IPS-15b (cell line): ENCODE measurements around the gene SPRR1A.

ENCODE experiments used
- H3K27me3 ChIP-seq: one replicate; pipeline ENCODE4 v1.6.1; 2013; ENCODE audit warnings: low read length; ENCODE audit not compliant: control insufficient read depth, insufficient read depth
- H3K36me3 ChIP-seq: one replicate; pipeline ENCODE4 v1.6.1; 2013; ENCODE audit warnings: low read length; ENCODE audit not compliant: control insufficient read depth, insufficient read depth
- H3K4me1 ChIP-seq: one replicate; pipeline ENCODE4 v1.6.1; 2013; ENCODE audit warnings: mild to moderate bottlenecking, low read length; ENCODE audit not compliant: control insufficient read depth, insufficient read depth
- H3K4me3 ChIP-seq: one replicate; pipeline ENCODE4 v1.5.1; 2013; ENCODE audit warnings: low read depth, low read length
- H3K9ac ChIP-seq: one replicate; pipeline ENCODE4 v1.6.1; 2013; ENCODE audit warnings: low read depth, mild to moderate bottlenecking, low read length
- H3K9me3 ChIP-seq: one replicate; pipeline ENCODE4 v1.6.1; 2013; ENCODE audit warnings: mild to moderate bottlenecking, low read length; ENCODE audit not compliant: control insufficient read depth, insufficient read depth

SPRR1A gene

DNA sequence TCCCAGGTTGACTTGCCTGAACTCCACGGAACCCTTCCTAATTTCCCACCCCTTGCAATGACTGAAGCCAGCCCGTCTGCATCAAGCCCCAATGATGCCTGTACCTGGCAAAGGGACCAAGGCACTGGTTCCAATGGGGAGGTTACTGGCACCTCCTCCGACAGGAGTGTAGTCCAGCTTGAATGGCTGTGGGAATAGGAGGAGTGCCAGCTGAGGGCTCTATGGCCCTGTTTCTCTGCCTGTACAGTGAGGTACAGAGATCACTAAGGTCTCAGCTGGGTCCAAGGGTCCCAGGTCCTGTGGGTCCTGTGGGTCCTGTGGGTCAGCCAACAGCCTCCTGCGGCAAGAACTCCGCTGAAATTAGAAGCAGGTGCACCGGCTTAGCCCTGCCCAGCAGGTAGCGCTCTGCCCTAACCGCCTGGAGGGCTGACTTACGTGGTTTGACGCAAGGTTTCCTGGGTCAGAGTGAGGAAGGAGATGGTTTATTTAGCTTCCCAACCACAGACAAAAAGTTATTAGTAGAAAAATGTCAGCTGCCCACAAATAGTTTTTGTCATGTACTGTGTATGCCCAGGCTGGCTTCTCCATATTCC, 23.3 kb upstream of the SPRR1A start:
- Histone ChIP-seq H3K4me1 (no peaks in the 10 kb centered on the region), H3K9me3 (no peaks in the 10 kb centered on the region), H3K27me3 (no peaks in the 10 kb centered on the region), H3K36me3 (no peaks in the 10 kb centered on the region), H3K4me3 (no peak overlapping the region), H3K9ac (no peak overlapping the region)

DNA sequence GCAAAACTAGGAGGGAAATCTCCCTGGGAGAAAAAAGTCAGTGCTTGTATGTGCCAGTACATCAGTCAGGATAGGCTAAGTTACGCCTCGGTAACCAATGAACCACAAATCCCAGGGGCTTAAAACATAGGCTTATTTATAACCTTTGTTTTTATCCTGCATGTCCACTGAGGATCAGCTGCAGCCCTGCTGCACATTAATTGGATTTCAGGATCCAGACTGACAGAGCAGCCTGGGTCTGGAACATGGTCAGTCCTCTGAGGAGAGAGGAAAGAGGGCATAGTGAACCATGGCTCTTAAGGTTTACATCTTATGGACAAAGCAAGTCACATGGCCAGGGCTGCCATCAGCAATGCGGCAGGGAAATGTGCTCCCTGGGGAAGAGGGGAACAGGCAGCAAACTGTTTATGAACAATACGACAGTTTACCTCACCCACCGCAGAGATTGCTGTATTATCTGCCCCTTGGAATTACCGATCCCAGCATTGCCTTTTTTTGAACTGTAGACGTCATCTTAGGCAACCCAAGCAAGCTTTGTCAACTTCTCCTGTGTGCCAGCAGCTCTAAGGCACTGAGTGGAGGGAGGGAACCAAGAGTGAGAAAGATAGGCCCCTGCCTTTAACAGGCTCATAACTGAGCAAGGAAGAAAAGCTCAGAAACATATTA, 22.5 kb upstream of the SPRR1A start:
- no peak overlapping the region for H3K4me3 ChIP-seq
- H3K27me3 ChIP-seq: no peaks in the 10 kb centered on the region
- no peaks in the 10 kb centered on the region for H3K9me3 ChIP-seq
- H3K4me1 ChIP-seq: no peaks in the 10 kb centered on the region
- no peaks in the 10 kb centered on the region for H3K36me3 ChIP-seq
- H3K9ac ChIP-seq: no peak overlapping the region

DNA sequence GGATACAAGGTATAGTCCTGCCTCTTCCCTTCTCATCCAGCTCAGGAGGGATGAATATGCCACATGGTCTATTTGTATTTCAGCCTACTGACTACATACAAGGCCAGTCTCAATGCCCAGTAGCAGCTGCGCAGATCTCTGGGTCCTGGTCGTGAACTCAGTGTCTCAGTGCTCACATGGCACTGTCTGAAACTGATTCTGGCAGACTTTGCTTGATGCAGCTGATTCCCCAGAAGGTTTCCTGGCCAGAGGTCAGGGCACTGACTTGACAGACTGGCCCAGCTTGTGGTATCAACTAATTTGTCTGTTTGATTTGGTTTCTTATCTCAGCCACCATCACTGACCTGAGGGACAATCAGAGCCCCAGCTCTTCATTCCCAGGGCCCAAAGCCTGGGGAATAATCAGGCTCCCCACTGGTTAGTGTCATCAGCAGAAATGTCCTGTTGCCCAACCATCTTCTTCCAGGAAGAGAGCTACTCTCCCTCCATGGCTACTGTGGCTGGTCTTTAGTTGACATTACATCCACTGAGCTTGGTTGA, 20.9 kb upstream of the SPRR1A start:
- Histone ChIP-seq H3K27me3 (no peaks in the 10 kb centered on the region), H3K4me3 (no peak overlapping the region), H3K9ac (no peak overlapping the region), H3K9me3 (no peaks in the 10 kb centered on the region), H3K36me3 (no peaks in the 10 kb centered on the region), H3K4me1 (no peaks in the 10 kb centered on the region)

DNA sequence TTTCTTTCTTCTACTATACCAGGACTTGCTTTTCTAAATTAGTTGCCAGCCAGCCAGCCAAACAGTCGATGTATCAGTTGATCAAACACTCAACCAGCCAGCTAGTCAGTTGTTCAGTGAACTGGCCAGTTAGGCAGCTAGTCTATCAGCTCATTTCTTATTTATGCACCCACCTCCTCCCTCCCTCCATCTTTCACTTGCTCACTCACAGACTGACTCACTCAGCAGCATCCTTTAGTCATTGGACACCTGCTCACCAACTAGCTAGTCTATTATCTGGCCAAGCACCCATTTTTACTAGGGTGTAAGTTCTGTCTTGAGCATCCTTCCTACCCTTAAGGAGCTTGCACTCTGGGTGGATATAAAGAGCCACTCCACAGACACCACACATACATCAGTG, 19.3 kb upstream of the SPRR1A start:
- H3K36me3 ChIP-seq: no peaks in the 10 kb centered on the region
- H3K4me1 ChIP-seq: no peaks in the 10 kb centered on the region
- no peaks in the 10 kb centered on the region for H3K9me3 ChIP-seq
- H3K27me3 ChIP-seq: no peaks in the 10 kb centered on the region
- H3K4me3 ChIP-seq: no peak overlapping the region
- H3K9ac ChIP-seq: no peak overlapping the region

DNA sequence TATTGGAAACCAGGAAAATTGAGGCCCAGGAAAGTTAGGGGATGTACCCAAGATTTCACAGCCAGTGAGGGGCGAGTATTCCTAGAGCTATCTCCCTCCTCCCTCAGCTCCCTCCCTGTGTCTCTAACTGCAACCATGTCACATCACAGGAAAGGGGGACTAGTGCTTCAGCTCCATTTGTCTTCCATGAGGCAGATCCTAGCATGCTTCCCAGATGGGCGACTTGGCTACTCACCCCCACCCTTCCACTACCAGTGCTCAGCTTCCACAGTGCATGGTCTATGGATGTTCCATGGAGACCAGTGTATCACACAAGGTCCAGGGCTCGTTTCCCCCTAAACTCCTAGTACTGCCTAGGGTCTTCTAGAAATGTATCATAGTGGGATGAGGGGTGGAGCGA, 18.0 kb upstream of the SPRR1A start:
- no peaks in the 10 kb centered on the region for H3K4me1 ChIP-seq
- H3K4me3 ChIP-seq: no peak overlapping the region
- H3K36me3 ChIP-seq: no peaks in the 10 kb centered on the region
- no peaks in the 10 kb centered on the region for H3K9me3 ChIP-seq
- no peaks in the 10 kb centered on the region for H3K27me3 ChIP-seq
- no peak overlapping the region for H3K9ac ChIP-seq

DNA sequence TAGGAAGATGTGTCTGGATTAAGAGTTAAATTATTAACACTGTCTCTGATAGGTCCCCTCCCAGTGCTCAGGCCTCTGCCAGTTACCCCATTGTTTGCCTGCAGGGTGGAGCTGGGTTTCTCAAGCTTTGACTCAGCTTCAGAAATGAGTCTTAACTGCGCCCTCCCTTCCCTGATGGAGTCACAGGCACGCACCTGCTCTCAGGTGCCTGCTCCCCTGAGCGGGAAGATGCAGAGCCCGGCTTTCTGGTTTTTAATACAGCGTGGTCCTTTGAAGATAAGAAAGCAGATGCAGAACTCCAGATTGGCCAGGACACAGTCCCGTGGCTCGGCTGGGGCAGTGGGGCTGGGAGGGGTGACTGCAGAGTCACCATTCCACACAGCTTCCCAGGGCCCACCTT, 16.7 kb upstream of the SPRR1A start:
- Histone ChIP-seq H3K27me3 (no peaks in the 10 kb centered on the region), H3K9ac (no peak overlapping the region), H3K4me1 (no peaks in the 10 kb centered on the region), H3K4me3 (no peak overlapping the region), H3K36me3 (no peaks in the 10 kb centered on the region), H3K9me3 (no peaks in the 10 kb centered on the region)

DNA sequence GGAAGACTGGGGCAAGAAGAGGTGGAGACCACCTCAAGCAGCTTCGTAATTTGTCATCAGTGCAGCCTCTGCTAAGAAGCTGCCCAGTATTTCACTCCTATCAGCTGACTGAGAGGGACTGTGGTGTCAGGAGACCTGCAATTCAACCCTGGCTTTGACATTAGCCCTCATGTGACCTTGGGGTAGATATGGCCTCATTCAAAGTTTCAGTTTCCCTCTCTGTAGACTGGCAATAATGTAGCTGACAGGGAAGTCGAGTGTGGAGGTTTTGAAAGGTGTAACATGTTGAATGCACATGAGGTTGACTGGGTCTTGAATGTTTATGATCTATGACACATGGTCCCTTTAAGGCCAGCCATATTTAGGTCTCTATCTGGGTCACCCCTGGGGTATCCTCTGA, 15.6 kb upstream of the SPRR1A start:
- Histone ChIP-seq H3K4me3 (no peak overlapping the region), H3K9ac (no peak overlapping the region), H3K27me3 (no peaks in the 10 kb centered on the region), H3K36me3 (no peaks in the 10 kb centered on the region), H3K4me1 (no peaks in the 10 kb centered on the region), H3K9me3 (no peaks in the 10 kb centered on the region)

DNA sequence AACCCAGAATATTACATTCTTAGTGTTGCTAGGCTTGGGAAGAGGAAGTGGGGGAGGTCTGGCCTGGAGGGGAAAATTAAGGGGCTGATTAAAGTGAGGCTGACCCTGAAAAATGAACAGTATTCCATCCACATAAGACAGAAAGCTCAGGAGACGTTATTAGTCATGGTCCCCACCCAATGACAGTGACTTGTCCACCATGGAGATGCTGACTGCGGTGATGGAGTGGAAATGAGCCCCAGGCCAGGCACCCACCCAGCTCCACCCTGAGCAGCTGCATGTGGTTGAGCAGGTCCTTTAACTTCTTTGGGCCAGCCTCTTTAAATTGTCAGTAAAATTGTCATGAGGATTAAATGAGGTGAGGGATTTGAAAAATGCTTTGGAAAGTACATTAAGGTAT, 14.8 kb upstream of the SPRR1A start:
- H3K9ac ChIP-seq: no peak overlapping the region
- no peaks in the 10 kb centered on the region for H3K27me3 ChIP-seq
- H3K4me1 ChIP-seq: no peaks in the 10 kb centered on the region
- no peaks in the 10 kb centered on the region for H3K9me3 ChIP-seq
- no peaks in the 10 kb centered on the region for H3K36me3 ChIP-seq
- H3K4me3 ChIP-seq: no peak overlapping the region

DNA sequence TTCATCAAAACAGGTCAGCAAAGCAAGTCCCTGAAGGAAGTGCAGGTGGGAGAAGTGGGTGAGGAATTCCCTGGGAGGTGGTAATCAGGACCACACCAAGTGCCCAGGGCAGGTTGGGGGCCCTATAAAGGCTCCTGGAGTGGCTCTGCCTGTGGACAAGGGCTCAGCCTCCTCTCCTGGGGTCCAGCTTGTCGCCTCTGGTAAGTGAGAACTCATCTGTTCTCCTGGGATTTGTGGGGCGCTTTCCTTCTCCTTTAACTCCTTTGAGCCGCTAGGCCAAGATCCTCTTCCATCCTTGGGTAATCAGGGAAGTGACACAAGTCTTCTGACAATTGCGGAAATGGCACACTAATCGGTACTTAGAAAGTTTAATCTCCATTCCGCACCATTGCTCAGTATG, 13.4 kb upstream of the SPRR1A start, which contains the start of gene SPRR4:
Gene SPRR4 (plus strand): TSS at position 154 of the 400 bp plus-strand sequence. CDS start 1,243 bp downstream, outside the sequence.
- Histone ChIP-seq H3K36me3 (no peaks in the 10 kb centered on the region), H3K4me1 (no peaks in the 10 kb centered on the region), H3K9me3 (no peaks in the 10 kb centered on the region), H3K4me3 (no peak within 1 kb of the TSS), H3K27me3 (no peaks in the 10 kb centered on the region), H3K9ac (no peak within 1 kb of the TSS)

DNA sequence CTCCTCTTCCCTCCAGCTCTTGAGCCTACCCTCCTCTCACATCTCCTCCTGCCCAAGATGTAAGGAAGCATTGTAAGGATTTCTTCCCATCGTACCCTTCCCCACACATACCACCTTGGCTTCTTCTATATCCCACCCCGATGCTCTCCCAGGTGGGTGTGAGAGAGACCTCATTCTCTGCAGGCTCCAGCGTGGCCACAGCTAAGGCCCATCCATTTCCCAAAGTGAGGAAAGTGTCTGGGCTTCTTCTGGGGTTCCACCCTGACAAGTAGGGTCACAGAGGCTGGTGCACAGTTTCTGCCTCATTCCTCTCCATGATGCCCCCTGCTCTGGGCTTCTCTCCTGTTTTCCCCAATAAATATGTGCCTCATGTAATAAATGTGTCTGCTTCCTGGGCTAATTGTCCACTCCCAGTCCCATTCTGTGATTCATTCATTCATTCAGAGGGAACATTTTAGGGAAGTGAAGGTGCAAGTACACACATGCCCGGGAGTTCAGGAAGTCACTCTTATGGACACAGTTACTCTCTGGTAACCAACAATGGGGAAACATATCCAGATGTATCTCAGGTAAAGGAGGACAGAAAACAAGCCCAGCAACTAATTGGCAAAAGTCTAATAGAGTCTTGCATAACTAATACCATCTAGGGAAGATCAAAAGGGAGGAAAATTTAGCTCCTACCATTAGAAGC, 11.5 kb upstream of the SPRR1A start:
- H3K9ac ChIP-seq: no peak overlapping the region
- no peaks in the 10 kb centered on the region for H3K27me3 ChIP-seq
- H3K4me1 ChIP-seq: no peaks in the 10 kb centered on the region
- H3K4me3 ChIP-seq: no peak overlapping the region
- no peaks in the 10 kb centered on the region for H3K36me3 ChIP-seq
- no peaks in the 10 kb centered on the region for H3K9me3 ChIP-seq

DNA sequence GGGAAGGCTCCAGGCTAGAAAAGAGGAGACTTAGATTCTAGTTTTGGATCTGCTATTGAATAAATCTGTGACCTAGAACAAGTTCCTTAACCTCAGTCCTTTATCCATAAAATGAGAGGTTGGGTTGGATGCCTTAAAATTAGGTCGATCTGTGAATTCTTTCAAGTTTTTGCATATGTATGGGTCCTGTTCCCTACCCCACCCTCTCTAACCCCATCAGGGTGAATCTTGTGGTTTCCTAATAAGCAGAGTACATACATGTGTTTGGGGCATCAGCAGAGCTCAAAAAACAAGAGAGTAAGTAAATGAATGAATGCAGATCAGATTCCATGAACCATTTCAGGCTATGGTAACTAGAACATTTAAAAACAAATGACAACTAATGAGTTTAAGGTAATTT, 7.2 kb upstream of the SPRR1A start:
- H3K27me3 ChIP-seq: peaks cover 4% of the 10 kb centered on the region
- H3K9ac ChIP-seq: no peak overlapping the region

DNA sequence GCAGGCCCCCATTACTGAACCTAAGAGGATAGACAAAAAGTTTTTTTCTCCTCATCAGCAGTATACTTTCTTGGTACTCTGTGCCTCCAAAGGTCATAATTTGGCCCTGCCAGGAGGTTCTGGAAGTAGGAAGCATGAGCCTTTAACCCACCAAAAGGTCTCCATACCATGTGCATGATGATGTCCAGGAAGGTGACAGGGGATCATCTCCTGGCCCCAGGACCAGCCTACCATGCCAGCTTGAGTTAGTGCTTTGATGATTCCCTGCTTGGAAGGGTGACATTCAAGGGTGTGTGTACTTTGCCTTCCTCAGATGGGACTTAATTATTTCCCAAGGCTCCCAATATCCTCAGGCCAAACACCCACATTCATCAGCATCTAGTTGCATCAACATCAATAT, 6.3 kb upstream of the SPRR1A start:
- H3K27me3 ChIP-seq: peaks cover 4% of the 10 kb centered on the region
- no peaks in the 10 kb centered on the region for H3K36me3 ChIP-seq
- no peaks in the 10 kb centered on the region for H3K4me1 ChIP-seq
- no peak overlapping the region for H3K9ac ChIP-seq
- no peak overlapping the region for H3K4me3 ChIP-seq
- H3K9me3 ChIP-seq: no peaks in the 10 kb centered on the region

More for the DNA sequence above, 7.2 kb upstream of the SPRR1A start:
- Histone ChIP-seq H3K9me3 (no peaks in the 10 kb centered on the region), H3K4me1 (no peaks in the 10 kb centered on the region), H3K36me3 (no peaks in the 10 kb centered on the region), H3K4me3 (no peak overlapping the region)
